Stimulated activated CD4-positive, alpha-beta T cell treated with anti-CD3 and anti-CD28 coated beads, Interleukin-1b, Interleukin-23, amount 100 ng/mL, for 1 hour (primary cell): Measurements from ENCODE around the gene C11orf21.

Source experiments
- DNase-seq, 2 donors: peaks; one replicate each; pipeline ENCODE4 v3.0.0-alpha.2; 2020; ENCODE audit warnings: low read depth in 2 of 2

Gene C11orf21

GRCh38 chr11:2260491-2261364, 41.0 kb downstream of the C11orf21 start:
- DNase-seq = no peak

- no peak for DNase-seq
These were observed 41.7 kb downstream of the C11orf21 start for GRCh38 chr11:2259897-2260451.

GRCh38 chr11:2259466-2259830, 42.3 kb downstream of the C11orf21 start:
- DNase-seq = no peak

- no peak for DNase-seq
These were observed 42.9 kb downstream of the C11orf21 start for GRCh38 chr11:2258501-2259465.

GRCh38 chr11:2256951-2257700, 44.6 kb downstream of the C11orf21 start:
- DNase-seq = no peak

- DNase-seq = no peak
These were observed 45.3 kb downstream of the C11orf21 start for GRCh38 chr11:2256293-2256913.

- DNase-seq = no peak
These were observed 49.7 kb downstream of the C11orf21 start for GRCh38 chr11:2252018-2252417.

GRCh38 chr11:2251138-2251537, 50.6 kb downstream of the C11orf21 start:
- no peak for DNase-seq

GRCh38 chr11:2250485-2250884, 51.2 kb downstream of the C11orf21 start:
- no peak for DNase-seq

- DNase-seq = no peak
These were observed 51.7 kb downstream of the C11orf21 start for GRCh38 chr11:2250041-2250440.

GRCh38 chr11:2249189-2249916, 52.4 kb downstream of the C11orf21 start:
- no peak for DNase-seq

- no peak for DNase-seq
These were observed 53.0 kb downstream of the C11orf21 start for GRCh38 chr11:2248762-2249161.

- DNase-seq = no peak
These were observed 53.5 kb downstream of the C11orf21 start for GRCh38 chr11:2248242-2248641.

GRCh38 chr11:2247496-2247895, 54.2 kb downstream of the C11orf21 start:
- no peak for DNase-seq
